HG03439 (cell line): ENCODE results near the gene CPNE4.

Source experiments
- ATAC-seq: cut with Tn5 transposase; IDR thresholded peaks from one replicate; pipeline ENCODE4 v1.9.1; 2021; ENCODE audit warnings: mild to moderate bottlenecking, moderate library complexity; ENCODE audit not compliant: unreplicated experiment

Gene CPNE4

GRCh38 chr3:131744765-131745164 is 290.0 kb downstream of the CPNE4 start:
- ATAC-seq: no peak

- ATAC-seq: no peak
These were observed 291.7 kb downstream of the CPNE4 start for GRCh38 chr3:131743126-131743525.

GRCh38 chr3:131739211-131739610 is 295.6 kb downstream of the CPNE4 start:
- ATAC-seq: no peak

- ATAC-seq: no peak
These were observed 296.7 kb downstream of the CPNE4 start for GRCh38 chr3:131738095-131738494.

- no peak for ATAC-seq
These were observed 299.3 kb downstream of the CPNE4 start for GRCh38 chr3:131735544-131735943.

- no peak for ATAC-seq
These were observed 299.7 kb downstream of the CPNE4 start for GRCh38 chr3:131735116-131735515.

- ATAC-seq: no peak
These were observed 301.6 kb downstream of the CPNE4 start for GRCh38 chr3:131733086-131733841.

- no peak for ATAC-seq
These were observed 303.1 kb downstream of the CPNE4 start for GRCh38 chr3:131731709-131732108.

- no peak for ATAC-seq
These were observed 304.2 kb downstream of the CPNE4 start for GRCh38 chr3:131730581-131730980.

GRCh38 chr3:131729643-131730017 is 305.2 kb downstream of the CPNE4 start:
- ATAC-seq: no peak

- ATAC-seq: no peak
These were observed 305.7 kb downstream of the CPNE4 start for GRCh38 chr3:131728898-131729642.

GRCh38 chr3:131725414-131725813 is 309.4 kb downstream of the CPNE4 start:
- ATAC-seq: no peak

GRCh38 chr3:131723343-131723742 is 311.5 kb downstream of the CPNE4 start:
- ATAC-seq: no peak

- no peak for ATAC-seq
These were observed 317.3 kb downstream of the CPNE4 start for GRCh38 chr3:131717493-131717892.

GRCh38 chr3:131716943-131717342 is 317.9 kb downstream of the CPNE4 start:
- no peak for ATAC-seq

- no peak for ATAC-seq
These were observed 318.8 kb downstream of the CPNE4 start for GRCh38 chr3:131716007-131716406.

- peak; percentile 93 for ATAC-seq
These were observed 320.1 kb downstream of the CPNE4 start for GRCh38 chr3:131714585-131715220.

GRCh38 chr3:131713416-131714123 is 321.2 kb downstream of the CPNE4 start:
- no peak for ATAC-seq

GRCh38 chr3:131712662-131713061 is 322.2 kb downstream of the CPNE4 start:
- no peak for ATAC-seq

GRCh38 chr3:131711114-131711768 is 323.6 kb downstream of the CPNE4 start:
- ATAC-seq: no peak

- no peak for ATAC-seq
These were observed 326.6 kb downstream of the CPNE4 start for GRCh38 chr3:131708241-131708640.
